Chondrocyte (in vitro differentiated cells): ENCODE results near the gene SRGAP1. TPM values are rescaled to one million over a fixed set of nuclear protein-coding genes. Genes with fewer than 3 reads are reported as not detected.
"Not testable (repeated sequence)": the region's sequence is repeated elsewhere in the genome, so short reads cannot be mapped to it uniquely, and the experiment has no call there.

Source experiments
- DNase-seq: peaks from one replicate; pipeline ENCODE4 v3.0.0; 2021; ENCODE audit warnings: mixed read lengths, low spot score
- H3K27ac Mint-ChIP-seq: one replicate; pipeline ENCODE4 v1.8.0; 2021; ENCODE audit warnings: mild to moderate bottlenecking, moderate library complexity, mixed read lengths; ENCODE audit not compliant: unreplicated experiment
- H3K27me3 Mint-ChIP-seq: 2 replicates; pipeline ENCODE4 v1.8.0; 2021; ENCODE audit warnings: low read depth, mixed read lengths
- H3K36me3 Mint-ChIP-seq: 2 replicates; pipeline ENCODE4 v1.8.0; 2021; ENCODE audit warnings: low read depth, mixed read lengths
- H3K4me1 Mint-ChIP-seq: 2 replicates; pipeline ENCODE4 v1.8.0; 2021; ENCODE audit warnings: low read depth, mild to moderate bottlenecking, mixed read lengths
- H3K4me3 Mint-ChIP-seq: one replicate; pipeline ENCODE4 v1.8.0; 2021; ENCODE audit warnings: mild to moderate bottlenecking, moderate library complexity, mixed read lengths; ENCODE audit not compliant: unreplicated experiment
- H3K9me3 Mint-ChIP-seq: 2 replicates; pipeline ENCODE4 v1.8.0; 2021; ENCODE audit warnings: low read depth, mixed read lengths
- total RNA-seq: library from RNA; stranded (reverse); gene quantifications from 3 replicates; pipeline ENCODE4 v1.2.1, GENCODE V29; 2021
- TF ChIP-seq, protein P1 (sequence below): fragments of 200-600 bp; sonication (generic); IDR thresholded peaks from 2 replicates; pipeline ENCODE4 v1.5.0; 2021; ENCODE audit warnings: antibody characterized with exemption, mild to moderate bottlenecking, moderate library complexity

SRGAP1 gene
- total RNA-seq, 1 donor from 2014 or later = 13.2 TPM

- no peak overlapping the region for H3K27ac Mint-ChIP-seq
- H3K36me3 Mint-ChIP-seq = peaks cover 21% of the 10 kb centered on the region
- H3K9me3 Mint-ChIP-seq = no peaks in the 10 kb centered on the region
- H3K27me3 Mint-ChIP-seq = no peaks in the 10 kb centered on the region
- H3K4me1 Mint-ChIP-seq = no peaks in the 10 kb centered on the region
- H3K4me3 Mint-ChIP-seq = no peak overlapping the region
- no peak for DNase-seq
- TF ChIP-seq, protein P1, sequence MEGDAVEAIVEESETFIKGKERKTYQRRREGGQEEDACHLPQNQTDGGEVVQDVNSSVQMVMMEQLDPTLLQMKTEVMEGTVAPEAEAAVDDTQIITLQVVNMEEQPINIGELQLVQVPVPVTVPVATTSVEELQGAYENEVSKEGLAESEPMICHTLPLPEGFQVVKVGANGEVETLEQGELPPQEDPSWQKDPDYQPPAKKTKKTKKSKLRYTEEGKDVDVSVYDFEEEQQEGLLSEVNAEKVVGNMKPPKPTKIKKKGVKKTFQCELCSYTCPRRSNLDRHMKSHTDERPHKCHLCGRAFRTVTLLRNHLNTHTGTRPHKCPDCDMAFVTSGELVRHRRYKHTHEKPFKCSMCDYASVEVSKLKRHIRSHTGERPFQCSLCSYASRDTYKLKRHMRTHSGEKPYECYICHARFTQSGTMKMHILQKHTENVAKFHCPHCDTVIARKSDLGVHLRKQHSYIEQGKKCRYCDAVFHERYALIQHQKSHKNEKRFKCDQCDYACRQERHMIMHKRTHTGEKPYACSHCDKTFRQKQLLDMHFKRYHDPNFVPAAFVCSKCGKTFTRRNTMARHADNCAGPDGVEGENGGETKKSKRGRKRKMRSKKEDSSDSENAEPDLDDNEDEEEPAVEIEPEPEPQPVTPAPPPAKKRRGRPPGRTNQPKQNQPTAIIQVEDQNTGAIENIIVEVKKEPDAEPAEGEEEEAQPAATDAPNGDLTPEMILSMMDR = no peak
Observed at GRCh38 chr12:64125913-64126312, 281.4 kb downstream of the SRGAP1 start.

- TF ChIP-seq, protein P1 = no peak
- Mint-ChIP-seq H3K4me3 (no peak overlapping the region), H3K27me3 (no peaks in the 10 kb centered on the region), H3K36me3 (peaks cover 34% of the 10 kb centered on the region), H3K27ac (no peak overlapping the region), H3K9me3 (peaks cover 2% of the 10 kb centered on the region), H3K4me1 (no peaks in the 10 kb centered on the region)
- DNase-seq = no peak
Observed at GRCh38 chr12:64127811-64128210, 283.3 kb downstream of the SRGAP1 start.

- Mint-ChIP-seq H3K27me3 (no peaks in the 10 kb centered on the region), H3K4me3 (no peak overlapping the region), H3K9me3 (peaks cover 5% of the 10 kb centered on the region), H3K36me3 (peaks cover 37% of the 10 kb centered on the region), H3K4me1 (no peaks in the 10 kb centered on the region), H3K27ac (peak overlapping the region; percentile 22)
- TF ChIP-seq, protein P1 = no peak
- no peak for DNase-seq
Observed at GRCh38 chr12:64128366-64128765, 283.9 kb downstream of the SRGAP1 start.

- DNase-seq, H3K27ac Mint-ChIP-seq, H3K4me3 Mint-ChIP-seq, H3K27me3 Mint-ChIP-seq, H3K4me1 Mint-ChIP-seq: not testable (repeated sequence)
- Mint-ChIP-seq H3K9me3 (peaks cover 23% of the 10 kb centered on the region), H3K36me3 (peaks cover 54% of the 10 kb centered on the region)
Observed at GRCh38 chr12:64130476-64130875, 286.0 kb downstream of the SRGAP1 start.

GRCh38 chr12:64131456-64131855, 287.0 kb downstream of the SRGAP1 start:
- not testable (repeated sequence) for DNase-seq, H3K4me3 Mint-ChIP-seq, H3K27me3 Mint-ChIP-seq, H3K27ac Mint-ChIP-seq, H3K4me1 Mint-ChIP-seq
- H3K9me3 Mint-ChIP-seq = peaks cover 23% of the 10 kb centered on the region
- H3K36me3 Mint-ChIP-seq = peaks cover 56% of the 10 kb centered on the region

GRCh38 chr12:64132672-64133071, 288.2 kb downstream of the SRGAP1 start:
- H3K27ac Mint-ChIP-seq = not testable (repeated sequence)
- peaks cover 55% of the 10 kb centered on the region for H3K36me3 Mint-ChIP-seq

DNA sequence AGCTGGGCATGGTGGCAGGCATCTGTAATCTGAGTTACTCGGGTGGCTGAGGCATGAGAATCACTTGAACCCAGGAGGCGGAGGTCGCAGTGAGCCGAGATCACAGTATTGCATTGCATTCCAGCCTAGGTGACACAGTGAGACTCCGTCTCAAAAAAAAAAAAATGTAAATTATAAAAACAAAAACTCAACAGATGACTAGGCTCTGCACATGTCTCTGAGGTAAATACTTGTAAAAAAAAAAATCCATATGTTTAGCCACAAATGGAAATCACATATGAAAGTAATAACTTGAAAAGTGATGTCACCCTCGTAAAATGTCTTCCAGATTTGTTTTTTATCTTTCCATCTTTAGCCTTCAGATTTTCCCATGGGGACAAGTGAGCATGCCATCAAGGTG, 292.6 kb downstream of the SRGAP1 start:
- Mint-ChIP-seq H3K27ac (peak overlapping the region; percentile 41), H3K4me1 (peaks cover 15% of the 10 kb centered on the region), H3K9me3 (peaks cover 23% of the 10 kb centered on the region), H3K4me3 (no peak overlapping the region), H3K27me3 (no peaks in the 10 kb centered on the region), H3K36me3 (peaks cover 32% of the 10 kb centered on the region)
- TF ChIP-seq, protein P1 = no peak
- no peak for DNase-seq

More at GRCh38 chr12:64132672-64133071, 288.2 kb downstream of the SRGAP1 start:
- Mint-ChIP-seq H3K4me1 (peaks cover 15% of the 10 kb centered on the region), H3K9me3 (peaks cover 23% of the 10 kb centered on the region)
- not testable (repeated sequence) for H3K27me3 Mint-ChIP-seq, H3K4me3 Mint-ChIP-seq, DNase-seq
